ENCODE results near the gene PRPF38B. TPM values are rescaled to one million over a fixed set of nuclear protein-coding genes. Genes with fewer than 3 reads are reported as not detected.

Gene PRPF38B
- total RNA-seq, 1 experiment from 2014 or later, result 50.5 TPM

DNA sequence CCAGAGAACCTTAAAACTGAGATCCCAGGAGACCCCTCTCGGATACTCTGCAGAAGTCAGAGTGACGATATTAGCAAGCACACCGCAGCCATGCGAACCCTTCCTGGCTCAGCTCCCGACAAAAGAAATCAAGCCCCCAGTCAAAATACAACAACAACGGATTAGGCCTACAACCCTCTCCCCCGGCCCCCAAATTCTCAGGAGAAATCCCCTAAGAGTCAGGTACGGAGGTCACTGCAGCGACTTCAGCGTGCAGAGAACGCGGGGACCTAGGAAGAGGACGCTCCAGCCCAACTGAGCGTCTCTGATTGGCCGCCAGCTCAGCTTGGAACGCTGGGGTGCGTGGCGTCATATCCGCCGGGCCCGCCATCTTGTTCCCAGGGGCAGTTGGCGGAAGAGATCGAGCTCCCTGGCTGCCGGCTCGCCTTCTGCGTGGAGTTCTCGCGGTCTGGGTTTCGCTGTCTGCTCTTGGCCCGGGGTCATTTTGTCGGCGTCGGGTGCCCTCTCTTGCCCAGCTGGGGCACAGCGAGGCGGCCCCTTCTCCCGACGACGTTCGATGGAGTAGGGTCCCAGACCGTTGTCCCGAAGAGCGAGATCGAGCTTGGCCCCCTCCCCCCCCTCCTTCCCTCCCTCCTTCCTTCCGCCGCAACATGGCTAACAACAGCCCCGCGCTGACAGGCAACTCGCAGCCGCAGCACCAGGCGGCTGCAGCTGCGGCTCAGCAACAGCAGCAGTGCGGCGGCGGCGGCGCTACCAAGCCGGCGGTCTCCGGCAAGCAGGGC lies at the start of gene PRPF38B (continued):
- TF ChIP-seq, protein P1, sequence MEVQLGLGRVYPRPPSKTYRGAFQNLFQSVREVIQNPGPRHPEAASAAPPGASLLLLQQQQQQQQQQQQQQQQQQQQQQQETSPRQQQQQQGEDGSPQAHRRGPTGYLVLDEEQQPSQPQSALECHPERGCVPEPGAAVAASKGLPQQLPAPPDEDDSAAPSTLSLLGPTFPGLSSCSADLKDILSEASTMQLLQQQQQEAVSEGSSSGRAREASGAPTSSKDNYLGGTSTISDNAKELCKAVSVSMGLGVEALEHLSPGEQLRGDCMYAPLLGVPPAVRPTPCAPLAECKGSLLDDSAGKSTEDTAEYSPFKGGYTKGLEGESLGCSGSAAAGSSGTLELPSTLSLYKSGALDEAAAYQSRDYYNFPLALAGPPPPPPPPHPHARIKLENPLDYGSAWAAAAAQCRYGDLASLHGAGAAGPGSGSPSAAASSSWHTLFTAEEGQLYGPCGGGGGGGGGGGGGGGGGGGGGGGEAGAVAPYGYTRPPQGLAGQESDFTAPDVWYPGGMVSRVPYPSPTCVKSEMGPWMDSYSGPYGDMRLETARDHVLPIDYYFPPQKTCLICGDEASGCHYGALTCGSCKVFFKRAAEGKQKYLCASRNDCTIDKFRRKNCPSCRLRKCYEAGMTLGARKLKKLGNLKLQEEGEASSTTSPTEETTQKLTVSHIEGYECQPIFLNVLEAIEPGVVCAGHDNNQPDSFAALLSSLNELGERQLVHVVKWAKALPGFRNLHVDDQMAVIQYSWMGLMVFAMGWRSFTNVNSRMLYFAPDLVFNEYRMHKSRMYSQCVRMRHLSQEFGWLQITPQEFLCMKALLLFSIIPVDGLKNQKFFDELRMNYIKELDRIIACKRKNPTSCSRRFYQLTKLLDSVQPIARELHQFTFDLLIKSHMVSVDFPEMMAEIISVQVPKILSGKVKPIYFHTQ (CRISPR knock-in tag; IDR thresholded peaks at IDR 0.05), result no peak
- 0 out of 2 replicates have a peak, but pooled peaks have one; percentile 45 for TF ChIP-seq CREB1 (CRISPR knock-in tag; IDR thresholded peaks at IDR 0.05)
- peak; percentile 67 for TF ChIP-seq TEAD4 (CRISPR knock-in tag; IDR thresholded peaks at IDR 0.05)
- TF ChIP-seq, protein P2, sequence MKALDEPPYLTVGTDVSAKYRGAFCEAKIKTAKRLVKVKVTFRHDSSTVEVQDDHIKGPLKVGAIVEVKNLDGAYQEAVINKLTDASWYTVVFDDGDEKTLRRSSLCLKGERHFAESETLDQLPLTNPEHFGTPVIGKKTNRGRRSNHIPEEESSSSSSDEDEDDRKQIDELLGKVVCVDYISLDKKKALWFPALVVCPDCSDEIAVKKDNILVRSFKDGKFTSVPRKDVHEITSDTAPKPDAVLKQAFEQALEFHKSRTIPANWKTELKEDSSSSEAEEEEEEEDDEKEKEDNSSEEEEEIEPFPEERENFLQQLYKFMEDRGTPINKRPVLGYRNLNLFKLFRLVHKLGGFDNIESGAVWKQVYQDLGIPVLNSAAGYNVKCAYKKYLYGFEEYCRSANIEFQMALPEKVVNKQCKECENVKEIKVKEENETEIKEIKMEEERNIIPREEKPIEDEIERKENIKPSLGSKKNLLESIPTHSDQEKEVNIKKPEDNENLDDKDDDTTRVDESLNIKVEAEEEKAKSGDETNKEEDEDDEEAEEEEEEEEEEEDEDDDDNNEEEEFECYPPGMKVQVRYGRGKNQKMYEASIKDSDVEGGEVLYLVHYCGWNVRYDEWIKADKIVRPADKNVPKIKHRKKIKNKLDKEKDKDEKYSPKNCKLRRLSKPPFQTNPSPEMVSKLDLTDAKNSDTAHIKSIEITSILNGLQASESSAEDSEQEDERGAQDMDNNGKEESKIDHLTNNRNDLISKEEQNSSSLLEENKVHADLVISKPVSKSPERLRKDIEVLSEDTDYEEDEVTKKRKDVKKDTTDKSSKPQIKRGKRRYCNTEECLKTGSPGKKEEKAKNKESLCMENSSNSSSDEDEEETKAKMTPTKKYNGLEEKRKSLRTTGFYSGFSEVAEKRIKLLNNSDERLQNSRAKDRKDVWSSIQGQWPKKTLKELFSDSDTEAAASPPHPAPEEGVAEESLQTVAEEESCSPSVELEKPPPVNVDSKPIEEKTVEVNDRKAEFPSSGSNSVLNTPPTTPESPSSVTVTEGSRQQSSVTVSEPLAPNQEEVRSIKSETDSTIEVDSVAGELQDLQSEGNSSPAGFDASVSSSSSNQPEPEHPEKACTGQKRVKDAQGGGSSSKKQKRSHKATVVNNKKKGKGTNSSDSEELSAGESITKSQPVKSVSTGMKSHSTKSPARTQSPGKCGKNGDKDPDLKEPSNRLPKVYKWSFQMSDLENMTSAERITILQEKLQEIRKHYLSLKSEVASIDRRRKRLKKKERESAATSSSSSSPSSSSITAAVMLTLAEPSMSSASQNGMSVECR (CRISPR knock-in tag; IDR thresholded peaks at IDR 0.05; ENCODE audit: borderline replicate concordance), result peak; percentile 87; the same call in 1 of the 2 replicates
- TF ChIP-seq GABPB1 (CRISPR knock-in tag; IDR thresholded peaks at IDR 0.05), result peak; percentile 35; the same call in 1 of the 2 replicates
- peak; percentile 77; the same call in 1 of the 2 replicates for TF ChIP-seq FOXK1 (CRISPR knock-in tag; IDR thresholded peaks at IDR 0.05)
- TF ChIP-seq SP1 (CRISPR knock-in tag; conservative IDR thresholded peaks at IDR 0.05), result peak; percentile 79; the same call in 1 of the 2 replicates
- TF ChIP-seq ZNF232 (CRISPR knock-in tag; IDR thresholded peaks at IDR 0.05), result peak; percentile 82
- peak; percentile 96 for TF ChIP-seq CREM (CRISPR knock-in tag; IDR thresholded peaks at IDR 0.05)
- TF ChIP-seq, protein P3, sequence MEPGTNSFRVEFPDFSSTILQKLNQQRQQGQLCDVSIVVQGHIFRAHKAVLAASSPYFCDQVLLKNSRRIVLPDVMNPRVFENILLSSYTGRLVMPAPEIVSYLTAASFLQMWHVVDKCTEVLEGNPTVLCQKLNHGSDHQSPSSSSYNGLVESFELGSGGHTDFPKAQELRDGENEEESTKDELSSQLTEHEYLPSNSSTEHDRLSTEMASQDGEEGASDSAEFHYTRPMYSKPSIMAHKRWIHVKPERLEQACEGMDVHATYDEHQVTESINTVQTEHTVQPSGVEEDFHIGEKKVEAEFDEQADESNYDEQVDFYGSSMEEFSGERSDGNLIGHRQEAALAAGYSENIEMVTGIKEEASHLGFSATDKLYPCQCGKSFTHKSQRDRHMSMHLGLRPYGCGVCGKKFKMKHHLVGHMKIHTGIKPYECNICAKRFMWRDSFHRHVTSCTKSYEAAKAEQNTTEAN (CRISPR knock-in tag; IDR thresholded peaks at IDR 0.05), result 0 out of 2 replicates have a peak, but pooled peaks have one; percentile 34
- 0 out of 2 replicates have a peak, but pooled peaks have one; percentile 26 for TF ChIP-seq ATF1 (CRISPR knock-in tag; IDR thresholded peaks at IDR 0.05)
- no peak for TF ChIP-seq GTF2I (CRISPR knock-in tag; conservative IDR thresholded peaks at IDR 0.05)
- 0 out of 2 replicates have a peak, but pooled peaks have one; percentile 46 for TF ChIP-seq KAT7 (CRISPR knock-in tag; IDR thresholded peaks at IDR 0.05; ENCODE audit: borderline replicate concordance)
- no peak for TF ChIP-seq ZNF317 (CRISPR knock-in tag; IDR thresholded peaks at IDR 0.05; ENCODE audit: borderline replicate concordance, low read depth)
- TF ChIP-seq ZNF396 (CRISPR knock-in tag; IDR thresholded peaks at IDR 0.05; ENCODE audit: borderline replicate concordance), result no peak
- no peak for TF ChIP-seq NFATC4 (CRISPR knock-in tag; IDR thresholded peaks at IDR 0.05)
- TF ChIP-seq, protein P4, sequence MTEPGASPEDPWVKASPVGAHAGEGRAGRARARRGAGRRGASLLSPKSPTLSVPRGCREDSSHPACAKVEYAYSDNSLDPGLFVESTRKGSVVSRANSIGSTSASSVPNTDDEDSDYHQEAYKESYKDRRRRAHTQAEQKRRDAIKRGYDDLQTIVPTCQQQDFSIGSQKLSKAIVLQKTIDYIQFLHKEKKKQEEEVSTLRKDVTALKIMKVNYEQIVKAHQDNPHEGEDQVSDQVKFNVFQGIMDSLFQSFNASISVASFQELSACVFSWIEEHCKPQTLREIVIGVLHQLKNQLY (CRISPR knock-in tag; IDR thresholded peaks at IDR 0.05), result no peak
- TF ChIP-seq CBFB (CRISPR knock-in tag; IDR thresholded peaks at IDR 0.05; ENCODE audit: low read depth), result no peak
- no peak; the same call in 1 of the 2 replicates for TF ChIP-seq MYBL2 (CRISPR knock-in tag; IDR thresholded peaks at IDR 0.05)
- TF ChIP-seq, protein P5, sequence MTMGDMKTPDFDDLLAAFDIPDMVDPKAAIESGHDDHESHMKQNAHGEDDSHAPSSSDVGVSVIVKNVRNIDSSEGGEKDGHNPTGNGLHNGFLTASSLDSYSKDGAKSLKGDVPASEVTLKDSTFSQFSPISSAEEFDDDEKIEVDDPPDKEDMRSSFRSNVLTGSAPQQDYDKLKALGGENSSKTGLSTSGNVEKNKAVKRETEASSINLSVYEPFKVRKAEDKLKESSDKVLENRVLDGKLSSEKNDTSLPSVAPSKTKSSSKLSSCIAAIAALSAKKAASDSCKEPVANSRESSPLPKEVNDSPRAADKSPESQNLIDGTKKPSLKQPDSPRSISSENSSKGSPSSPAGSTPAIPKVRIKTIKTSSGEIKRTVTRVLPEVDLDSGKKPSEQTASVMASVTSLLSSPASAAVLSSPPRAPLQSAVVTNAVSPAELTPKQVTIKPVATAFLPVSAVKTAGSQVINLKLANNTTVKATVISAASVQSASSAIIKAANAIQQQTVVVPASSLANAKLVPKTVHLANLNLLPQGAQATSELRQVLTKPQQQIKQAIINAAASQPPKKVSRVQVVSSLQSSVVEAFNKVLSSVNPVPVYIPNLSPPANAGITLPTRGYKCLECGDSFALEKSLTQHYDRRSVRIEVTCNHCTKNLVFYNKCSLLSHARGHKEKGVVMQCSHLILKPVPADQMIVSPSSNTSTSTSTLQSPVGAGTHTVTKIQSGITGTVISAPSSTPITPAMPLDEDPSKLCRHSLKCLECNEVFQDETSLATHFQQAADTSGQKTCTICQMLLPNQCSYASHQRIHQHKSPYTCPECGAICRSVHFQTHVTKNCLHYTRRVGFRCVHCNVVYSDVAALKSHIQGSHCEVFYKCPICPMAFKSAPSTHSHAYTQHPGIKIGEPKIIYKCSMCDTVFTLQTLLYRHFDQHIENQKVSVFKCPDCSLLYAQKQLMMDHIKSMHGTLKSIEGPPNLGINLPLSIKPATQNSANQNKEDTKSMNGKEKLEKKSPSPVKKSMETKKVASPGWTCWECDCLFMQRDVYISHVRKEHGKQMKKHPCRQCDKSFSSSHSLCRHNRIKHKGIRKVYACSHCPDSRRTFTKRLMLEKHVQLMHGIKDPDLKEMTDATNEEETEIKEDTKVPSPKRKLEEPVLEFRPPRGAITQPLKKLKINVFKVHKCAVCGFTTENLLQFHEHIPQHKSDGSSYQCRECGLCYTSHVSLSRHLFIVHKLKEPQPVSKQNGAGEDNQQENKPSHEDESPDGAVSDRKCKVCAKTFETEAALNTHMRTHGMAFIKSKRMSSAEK (CRISPR knock-in tag; IDR thresholded peaks at IDR 0.05; ENCODE audit: borderline replicate concordance), result no peak

Measured in WTC11 (cell line).